ENCODE results near the gene CMYA5.

DNA sequence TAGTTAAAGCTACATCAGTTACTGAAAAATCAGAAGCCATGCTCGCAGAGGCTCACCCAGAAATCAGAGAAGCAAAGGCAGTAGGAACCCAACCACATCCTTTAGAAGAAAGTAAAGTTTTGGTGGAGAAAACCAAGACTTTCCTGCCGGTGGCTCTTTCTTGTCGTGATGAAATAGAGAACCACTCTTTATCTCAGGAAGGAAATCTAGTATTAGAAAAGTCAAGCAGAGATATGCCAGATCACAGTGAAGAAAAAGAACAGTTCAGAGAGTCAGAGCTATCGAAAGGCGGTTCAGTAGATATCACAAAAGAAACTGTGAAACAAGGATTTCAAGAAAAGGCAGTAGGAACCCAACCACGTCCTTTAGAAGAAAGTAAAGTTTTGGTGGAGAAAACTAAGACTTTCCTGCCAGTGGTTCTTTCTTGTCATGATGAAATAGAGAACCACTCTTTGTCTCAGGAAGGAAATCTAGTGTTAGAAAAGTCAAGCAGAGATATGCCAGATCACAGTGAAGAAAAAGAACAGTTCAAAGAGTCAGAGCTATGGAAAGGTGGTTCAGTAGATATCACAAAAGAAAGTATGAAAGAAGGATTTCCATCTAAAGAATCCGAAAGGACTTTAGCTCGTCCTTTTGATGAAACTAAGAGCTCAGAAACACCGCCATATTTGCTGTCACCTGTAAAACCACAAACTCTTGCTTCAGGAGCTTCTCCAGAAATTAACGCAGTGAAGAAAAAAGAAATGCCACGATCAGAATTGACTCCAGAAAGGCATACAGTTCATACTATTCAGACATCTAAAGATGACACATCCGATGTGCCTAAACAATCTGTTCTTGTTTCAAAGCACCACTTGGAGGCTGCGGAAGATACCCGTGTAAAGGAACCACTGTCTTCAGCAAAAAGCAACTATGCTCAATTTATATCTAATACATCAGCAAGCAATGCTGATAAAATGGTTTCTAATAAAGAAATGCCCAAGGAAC is 47.2 kb downstream of the CMYA5 start:
- no peak for TF ChIP-seq POLR2A (IDR thresholded peaks at IDR 0.05)
- TF ChIP-seq CTCF (IDR thresholded peaks at IDR 0.05) = no peak
- TF ChIP-seq EP300 (IDR thresholded peaks at IDR 0.05; ENCODE audit: low read depth) = no peak
- TF ChIP-seq POLR2AphosphoS5 (IDR thresholded peaks at IDR 0.05) = no peak
